GM21360 (cell line): ENCODE results near the gene OR2A42.
"Not testable (repeated sequence)": the region's sequence is repeated elsewhere in the genome, so short reads cannot be mapped to it uniquely, and the experiment has no call there.

Experiments
- ATAC-seq: cut with Tn5 transposase; IDR thresholded peaks from one replicate; pipeline ENCODE4 v1.9.1; 2021; ENCODE audit warnings: mild to moderate bottlenecking, moderate library complexity; ENCODE audit not compliant: unreplicated experiment

OR2A42 gene, protein sequence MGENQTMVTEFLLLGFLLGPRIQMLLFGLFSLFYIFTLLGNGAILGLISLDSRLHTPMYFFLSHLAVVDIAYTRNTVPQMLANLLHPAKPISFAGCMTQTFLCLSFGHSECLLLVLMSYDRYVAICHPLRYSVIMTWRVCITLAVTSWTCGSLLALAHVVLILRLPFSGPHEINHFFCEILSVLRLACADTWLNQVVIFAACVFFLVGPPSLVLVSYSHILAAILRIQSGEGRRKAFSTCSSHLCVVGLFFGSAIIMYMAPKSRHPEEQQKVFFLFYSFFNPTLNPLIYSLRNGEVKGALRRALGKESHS

GRCh38 chr7:144239365-144239764 lies at the start of gene OR2A42:
OR2A42 (minus strand) TSS chr7:144239605; CDS start chr7:144232843, 6,762 bp downstream.
- ATAC-seq: not testable (repeated sequence)

DNA sequence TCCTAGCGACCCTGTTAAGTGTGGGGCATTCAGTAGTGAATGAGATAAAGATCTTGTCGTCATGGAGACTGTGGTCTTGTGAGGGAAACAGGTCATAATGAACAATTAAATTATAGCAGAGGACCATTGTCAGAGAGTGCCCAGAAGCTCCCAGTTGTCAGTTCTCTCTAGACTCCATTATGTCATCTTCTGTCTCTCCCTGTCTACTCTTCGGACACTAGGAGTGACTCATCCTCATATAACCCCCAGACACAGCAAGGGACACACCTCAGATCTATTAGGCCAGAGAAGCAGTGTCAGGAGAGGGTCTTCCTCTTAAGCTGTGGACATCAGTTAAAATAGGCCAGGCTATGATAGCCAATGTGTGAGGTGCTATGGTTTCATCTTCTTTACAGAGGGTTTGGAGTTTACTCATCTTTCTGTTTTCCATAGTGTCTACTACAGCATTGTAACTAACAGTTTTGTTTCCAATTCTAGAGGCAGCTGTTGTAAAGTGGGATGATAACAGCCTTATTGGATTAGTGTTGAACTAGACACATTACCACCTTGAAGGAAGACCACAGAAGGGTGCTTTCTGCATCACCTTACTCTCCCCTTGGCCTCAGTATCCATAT lies 47.9 kb upstream of the OR2A42 start:
- not testable (repeated sequence) for ATAC-seq

GRCh38 chr7:144283716-144284115 lies 44.3 kb upstream of the OR2A42 start:
- not testable (repeated sequence) for ATAC-seq

- ATAC-seq: not testable (repeated sequence)
Observed at GRCh38 chr7:144282490-144282889, 43.1 kb upstream of the OR2A42 start.

DNA sequence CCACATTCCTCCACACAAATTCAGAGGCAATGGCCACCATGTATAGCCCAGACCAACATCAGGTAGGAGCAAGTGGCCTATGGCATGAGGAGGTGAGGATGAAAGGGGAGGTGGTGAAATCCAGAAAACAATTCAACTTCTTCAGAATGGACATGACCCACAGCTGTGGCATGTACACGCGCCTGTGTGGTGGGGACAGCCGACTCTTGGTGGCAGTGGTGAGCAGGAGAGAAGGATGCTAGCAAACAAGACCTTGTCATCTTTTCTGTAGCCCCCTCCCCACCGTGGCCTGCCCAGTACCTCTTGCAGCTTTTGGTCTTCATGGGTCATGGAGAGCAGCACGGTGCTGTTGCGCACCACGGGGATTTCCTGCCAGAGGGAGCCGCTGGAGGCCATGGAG lies 42.6 kb upstream of the OR2A42 start:
- not testable (repeated sequence) for ATAC-seq

DNA sequence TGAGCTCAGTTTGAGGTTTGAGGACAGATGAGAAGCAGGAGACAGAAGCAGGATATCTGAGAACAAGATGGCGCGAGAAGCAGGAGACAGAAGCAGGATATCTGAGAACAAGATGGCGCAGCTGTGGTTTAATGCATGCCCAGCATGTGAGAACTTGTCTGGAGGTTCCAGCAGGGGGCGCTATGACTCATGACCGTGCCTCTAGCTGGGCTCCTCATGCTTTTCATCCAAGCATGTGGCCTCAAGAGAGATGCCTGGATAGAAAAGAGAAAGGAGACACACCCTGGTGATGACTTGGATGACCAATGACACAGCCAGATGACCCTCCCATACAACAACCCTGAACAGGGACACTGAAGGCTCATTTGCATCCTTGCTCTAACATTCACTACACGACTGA lies 40.6 kb upstream of the OR2A42 start:
- not testable (repeated sequence) for ATAC-seq

DNA sequence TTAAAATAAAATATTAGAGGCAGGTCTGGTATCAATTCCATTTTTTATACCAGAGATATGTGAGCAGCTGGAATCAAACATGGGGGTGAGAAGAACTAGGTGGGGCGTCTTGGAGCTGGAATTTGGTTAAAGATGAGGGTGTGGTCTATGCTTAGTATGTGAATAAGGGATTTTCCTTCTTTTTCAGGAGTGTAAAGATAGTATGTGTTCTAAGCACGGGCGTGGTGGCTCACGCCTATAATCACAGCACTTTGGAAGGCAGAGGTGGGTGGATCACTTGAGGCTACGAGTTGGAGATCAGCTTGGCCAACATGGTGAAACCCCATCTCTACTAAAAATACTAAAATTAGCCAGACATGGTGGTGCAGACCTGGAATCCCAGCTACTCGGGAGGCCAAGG lies 35.9 kb upstream of the OR2A42 start:
- not testable (repeated sequence) for ATAC-seq

- not testable (repeated sequence) for ATAC-seq
Observed at GRCh38 chr7:144269188-144269587, 29.8 kb upstream of the OR2A42 start, which contains the start of gene CTAGE8. CTAGE8 (minus strand) TSS chr7:144269288; CDS start chr7:144269250, 38 bp downstream.

DNA sequence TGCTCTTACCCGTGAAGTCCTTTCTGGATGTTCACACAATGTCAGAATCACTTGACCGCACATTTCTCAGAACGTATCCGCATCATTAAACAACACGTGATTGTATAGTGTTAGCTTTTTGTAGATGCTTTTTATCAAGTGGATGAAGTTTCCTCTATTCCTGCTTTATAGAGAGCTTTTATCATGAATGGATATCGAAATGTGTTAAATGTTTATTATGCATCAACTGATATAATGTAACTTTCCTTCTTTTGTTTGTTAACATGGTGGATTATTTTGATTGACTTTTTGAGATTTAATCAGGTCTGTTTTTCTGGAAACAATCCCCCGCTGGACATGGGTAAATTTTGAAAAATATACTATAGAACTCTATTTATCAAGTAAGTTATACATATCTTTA lies 25.3 kb upstream of the OR2A42 start, which contains the start of gene OR2A7:
Gene OR2A7 (minus strand): TSS at position 101 of the 400 bp plus-strand sequence. CDS start 5,164 bp downstream, outside the sequence.
- not testable (repeated sequence) for ATAC-seq

GRCh38 chr7:144262128-144262527 lies 22.7 kb upstream of the OR2A42 start:
- ATAC-seq: not testable (repeated sequence)

GRCh38 chr7:144259067-144259466 lies 19.7 kb upstream of the OR2A42 start:
- ATAC-seq: not testable (repeated sequence)

GRCh38 chr7:144256112-144256511 lies 16.7 kb upstream of the OR2A42 start:
- no peak for ATAC-seq

GRCh38 chr7:144255471-144255897 lies 16.1 kb upstream of the OR2A42 start:
- no peak for ATAC-seq

DNA sequence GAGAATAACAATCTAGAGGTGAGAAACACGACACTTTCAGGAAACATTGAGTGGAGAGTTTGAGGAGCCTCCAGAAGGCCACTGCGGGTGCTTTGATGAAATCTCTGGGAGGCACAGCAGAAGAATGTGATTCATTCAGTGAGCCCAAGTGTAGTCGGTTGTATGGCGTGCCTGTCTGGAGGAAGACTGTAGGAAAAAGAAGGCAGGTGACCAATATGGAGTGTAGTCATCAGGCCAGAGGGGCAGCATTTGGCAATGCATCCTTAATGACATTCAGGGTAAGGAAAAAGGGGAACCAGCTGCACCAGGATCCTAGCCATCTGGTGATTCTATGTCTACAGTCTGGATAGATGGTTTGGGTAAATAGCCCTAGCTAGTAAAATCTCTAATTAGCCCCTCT lies 12.9 kb upstream of the OR2A42 start:
- ATAC-seq: not testable (repeated sequence)

DNA sequence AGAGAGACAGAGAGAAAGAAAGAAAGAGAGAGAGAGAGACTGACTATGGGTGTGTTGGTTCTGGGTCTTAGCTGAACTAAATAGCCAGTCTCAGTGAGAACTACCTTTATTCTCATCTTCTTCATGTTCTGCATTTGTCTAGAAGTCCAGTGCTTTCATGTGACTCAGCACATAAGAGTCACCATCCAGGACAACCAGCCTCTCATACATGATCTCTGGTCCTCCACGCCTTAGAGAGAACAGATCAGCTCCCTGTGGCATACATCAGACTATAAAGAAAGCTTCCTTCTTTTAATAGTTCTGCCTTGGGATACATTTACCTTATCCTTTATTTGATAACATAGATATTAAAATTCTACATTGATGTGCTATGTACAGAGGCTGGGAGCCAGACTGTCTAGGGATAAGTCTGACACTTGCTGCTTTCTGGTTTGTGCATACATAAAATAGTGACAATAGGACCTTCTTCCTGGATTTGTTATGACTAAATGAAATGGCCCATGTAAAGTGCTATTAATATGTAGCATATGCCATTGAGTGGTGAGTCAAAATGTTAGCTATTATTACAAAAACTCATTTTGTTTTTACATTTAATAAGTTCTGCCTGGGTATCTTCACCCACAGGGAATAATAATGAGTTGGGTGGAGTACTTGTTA lies 8.4 kb upstream of the OR2A42 start:
- not testable (repeated sequence) for ATAC-seq

- ATAC-seq: not testable (repeated sequence)
Observed at GRCh38 chr7:144246967-144247366, 7.6 kb upstream of the OR2A42 start.

DNA sequence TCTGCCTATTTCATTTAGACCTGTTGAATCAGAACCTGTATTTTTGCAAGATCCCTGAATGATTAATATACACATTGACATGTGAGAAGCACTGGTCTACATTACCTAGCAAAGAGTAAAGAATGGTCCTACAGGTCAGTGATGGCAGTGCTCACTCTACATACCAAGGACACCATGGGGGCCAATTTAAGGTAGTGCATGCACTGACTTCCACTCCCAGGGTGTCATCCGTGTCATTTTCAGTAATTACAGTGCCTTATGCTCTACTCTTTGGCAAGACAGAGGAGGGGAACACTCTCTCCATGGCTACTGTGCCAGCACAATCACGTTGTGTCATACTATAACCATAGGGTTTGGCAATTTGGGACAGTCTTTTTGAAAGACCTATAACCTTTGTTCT lies 6.0 kb upstream of the OR2A42 start:
- not testable (repeated sequence) for ATAC-seq

DNA sequence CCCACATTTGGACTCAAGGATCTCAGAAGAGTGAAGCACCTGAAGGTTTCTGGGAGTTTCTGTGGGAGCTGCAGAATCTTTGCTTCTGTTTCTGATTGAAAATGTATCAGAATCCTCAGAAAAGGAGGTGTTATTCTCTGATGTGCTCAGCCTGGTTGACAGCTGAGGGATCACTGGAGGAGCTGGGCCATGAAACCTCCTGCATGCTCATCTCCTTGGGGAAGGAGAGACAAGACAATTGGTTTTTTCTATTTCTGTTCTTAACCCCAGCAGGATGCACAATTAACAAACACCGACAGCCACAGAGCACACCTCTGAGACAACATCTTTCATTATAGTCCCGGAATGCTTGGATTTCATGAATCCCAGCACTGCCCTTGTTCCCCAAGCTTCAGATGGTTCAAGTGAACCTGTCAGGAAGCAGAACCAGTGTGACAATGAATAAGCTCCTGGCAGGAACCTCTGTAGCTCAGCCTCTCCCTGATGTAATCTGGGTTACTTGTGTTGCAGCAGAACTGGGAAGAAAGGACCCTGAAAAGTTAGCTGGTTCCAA lies 799 bp downstream of the OR2A42 start:
- not testable (repeated sequence) for ATAC-seq

- not testable (repeated sequence) for ATAC-seq
Observed at GRCh38 chr7:144233039-144233438, 6.4 kb downstream of the OR2A42 start.

GRCh38 chr7:144231027-144231426 lies 8.4 kb downstream of the OR2A42 start:
- ATAC-seq: not testable (repeated sequence)

DNA sequence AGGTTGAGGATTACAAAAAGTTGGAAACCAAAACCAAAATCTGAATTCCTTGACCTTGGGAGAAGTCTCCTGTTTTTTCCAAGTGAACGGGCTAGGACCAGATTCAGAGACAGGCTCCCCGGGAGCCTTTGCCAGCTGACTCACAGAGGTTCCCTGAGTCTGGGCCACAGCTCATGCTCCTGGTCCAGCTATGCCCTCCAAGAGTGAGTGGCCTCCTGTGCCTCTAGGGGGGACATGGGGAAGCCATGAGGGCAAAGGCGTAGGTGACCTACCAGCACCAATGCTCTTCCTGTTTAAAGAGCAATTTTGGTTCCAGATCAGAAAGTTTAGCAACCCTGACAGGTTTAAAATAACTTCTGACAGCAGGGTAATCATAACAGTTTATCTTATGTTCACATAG lies 10.6 kb downstream of the OR2A42 start:
- not testable (repeated sequence) for ATAC-seq
